Brain microvascular endothelial cell (primary cell): ENCODE measurements around the gene DDX19B.
"Not testable (repeated sequence)": the region's sequence is repeated elsewhere in the genome, so short reads cannot be mapped to it uniquely, and the experiment has no call there.

Source experiments
- DNase-seq: peaks from one replicate; pipeline ENCODE4 v3.0.0-alpha.2; 2020
- H3K27ac ChIP-seq: fragments of 250-450 bp; sonication (Bioruptor Pico); 2 replicates; pipeline ENCODE4 v1.5.1; 2020; ENCODE audit warnings: mild to moderate bottlenecking, moderate library complexity
- H3K27me3 ChIP-seq: fragments of 250-450 bp; sonication (Bioruptor Pico); replicated peaks from 2 replicates; pipeline ENCODE4 v1.5.1; 2020; ENCODE audit warnings: mild to moderate bottlenecking
- H3K36me3 ChIP-seq: fragments of 250-450 bp; sonication (Bioruptor Pico); replicated peaks from 2 replicates; pipeline ENCODE4 v1.5.1; 2020; ENCODE audit warnings: mild to moderate bottlenecking
- H3K4me3 ChIP-seq: 2 replicates; pipeline ENCODE4 v1.5.1; 2011; ENCODE audit warnings: low read depth, mild to moderate bottlenecking, control low read depth, low read length, moderate library complexity
- CTCF ChIP-seq: IDR thresholded peaks from 2 replicates; pipeline ENCODE4 v1.5.1; 2011; ENCODE audit warnings: low read depth, mild to moderate bottlenecking, moderate library complexity, low read length, control low read depth, inconsistent platforms; ENCODE audit errors: missing control alignments
- in situ Hi-C: cut with HindIII; loops from 2 replicates; pipeline ENCODE4 v1.10.0; 2017; ENCODE audit warnings: low sequenced_read_pairs, low pct_ligation_motif_present

DDX19B gene

DNA sequence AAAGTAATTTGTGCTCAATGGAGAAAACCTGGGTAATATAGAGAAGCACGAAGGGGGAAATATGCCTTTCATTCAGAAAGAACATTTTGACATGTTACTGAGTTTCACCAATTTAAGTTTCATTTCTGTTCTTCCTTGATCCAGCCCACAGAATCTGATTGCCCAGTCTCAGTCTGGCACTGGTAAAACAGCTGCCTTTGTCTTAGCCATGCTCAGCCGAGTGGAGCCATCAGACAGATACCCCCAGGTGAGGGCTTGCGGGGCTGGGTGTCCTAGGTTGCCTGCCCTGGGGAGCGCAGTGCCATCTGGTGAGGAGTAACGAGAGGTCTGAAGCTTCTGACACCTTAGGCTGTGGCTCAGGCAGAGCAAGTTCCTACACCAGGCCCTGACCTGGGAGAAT, 65.4 kb downstream of the DDX19B start:
- H3K36me3 ChIP-seq: peaks cover 59% of the 10 kb centered on the region
- DNase-seq: no peak
- in situ Hi-C loops: no loop called here
- TF ChIP-seq CTCF: no peak
- no peak overlapping the region for H3K4me3 ChIP-seq
- H3K27me3 ChIP-seq: no peaks in the 10 kb centered on the region
- no peak overlapping the region for H3K27ac ChIP-seq

GRCh38 chr16:70370145-70370544, 71.2 kb downstream of the DDX19B start:
- H3K36me3 ChIP-seq: peaks cover 48% of the 10 kb centered on the region
- TF ChIP-seq CTCF: peak; percentile 76

GRCh38 chr16:70370924-70371323, 71.9 kb downstream of the DDX19B start:
- peaks cover 44% of the 10 kb centered on the region for H3K36me3 ChIP-seq

More at GRCh38 chr16:70370145-70370544, 71.2 kb downstream of the DDX19B start:
- peak; percentile 19 for DNase-seq
- in situ Hi-C loops, H3K27me3 ChIP-seq, H3K4me3 ChIP-seq, H3K27ac ChIP-seq: not testable (repeated sequence)

DNA sequence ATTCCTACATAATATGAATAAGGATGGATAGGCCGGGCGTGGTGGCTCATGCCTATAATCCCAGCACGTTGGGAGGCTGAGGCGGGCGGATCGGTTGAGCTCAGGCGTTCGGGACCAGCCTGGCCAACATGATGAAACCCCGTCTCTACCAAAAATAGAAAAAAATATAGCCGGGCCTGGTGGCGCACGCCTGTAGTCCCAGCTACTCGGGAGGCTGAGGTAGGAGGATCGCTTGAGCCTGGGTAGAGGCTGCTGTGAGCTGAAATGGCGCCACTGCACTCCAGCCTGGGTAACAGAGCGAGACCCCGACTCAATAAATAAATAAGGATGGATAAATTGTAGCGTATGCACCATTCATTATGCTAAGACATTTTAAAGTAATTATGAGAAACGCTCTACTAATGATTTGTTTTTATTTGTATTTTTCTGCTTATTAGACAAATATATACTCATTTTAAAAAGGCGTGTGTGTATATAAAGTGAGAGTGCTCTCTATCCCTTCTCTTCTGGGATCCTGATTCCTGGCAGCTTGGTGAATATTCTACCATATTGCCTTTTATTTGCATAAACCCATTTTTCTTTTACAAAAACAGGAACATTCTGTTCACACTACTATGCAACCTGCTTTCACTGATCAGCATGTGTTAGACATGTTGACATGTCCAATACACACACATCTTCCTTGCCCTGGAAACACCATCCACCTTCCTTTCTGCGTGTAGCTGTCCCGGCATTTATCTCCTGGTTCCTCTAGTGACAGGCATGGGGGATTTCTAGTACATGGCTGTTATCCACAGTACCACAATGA, 74.1 kb downstream of the DDX19B start:
- in situ Hi-C loops: no loop called here
- no peak for TF ChIP-seq CTCF
- Histone ChIP-seq H3K36me3 (peaks cover 48% of the 10 kb centered on the region), H3K27me3 (no peaks in the 10 kb centered on the region), H3K4me3 (no peak overlapping the region), H3K27ac (no peak overlapping the region)
- no peak for DNase-seq

More at GRCh38 chr16:70370924-70371323, 71.9 kb downstream of the DDX19B start:
- Histone ChIP-seq H3K27me3 (no peaks in the 10 kb centered on the region), H3K27ac (no peak overlapping the region), H3K4me3 (no peak overlapping the region)
- DNase-seq: no peak
- TF ChIP-seq CTCF: no peak
- in situ Hi-C loops: no loop called here

- Histone ChIP-seq H3K4me3 (no peak overlapping the region), H3K36me3 (peaks cover 44% of the 10 kb centered on the region), H3K27ac (no peak overlapping the region), H3K27me3 (no peaks in the 10 kb centered on the region)
- TF ChIP-seq CTCF: no peak
- DNase-seq: no peak
- in situ Hi-C loops: no loop called here
These were observed 75.2 kb downstream of the DDX19B start for GRCh38 chr16:70374213-70374612.
